Kidney glomerular epithelial cell (primary cell): Measurements from ENCODE around the gene NAGPA.

Experiments used
- DNase-seq: peaks from one replicate; lab custom pipeline; 2025; lab: John Stamatoyannopoulos, UW

Gene NAGPA

GRCh38 chr16:5003211-5003610 lies 30.5 kb downstream of the NAGPA start:
- DNase-seq: no peak

GRCh38 chr16:5002699-5003143 lies 31.0 kb downstream of the NAGPA start:
- DNase-seq: no peak

- DNase-seq: no peak
Measured at GRCh38 chr16:5001986-5002385, 31.7 kb downstream of the NAGPA start.

- no peak for DNase-seq
Measured at GRCh38 chr16:5001571-5001970, 32.2 kb downstream of the NAGPA start.

- no peak for DNase-seq
Measured at GRCh38 chr16:5000573-5001001, 33.1 kb downstream of the NAGPA start.

- no peak for DNase-seq
Measured at GRCh38 chr16:4994719-4995434, 38.9 kb downstream of the NAGPA start.

- DNase-seq: no peak
Measured at GRCh38 chr16:4991754-4992153, 42.0 kb downstream of the NAGPA start.

GRCh38 chr16:4990415-4990814 lies 43.3 kb downstream of the NAGPA start:
- DNase-seq: no peak

- DNase-seq: no peak
Measured at GRCh38 chr16:4989391-4990006, 44.2 kb downstream of the NAGPA start.

- DNase-seq: no peak
Measured at GRCh38 chr16:4988647-4989046, 45.1 kb downstream of the NAGPA start.

- DNase-seq: no peak
Measured at GRCh38 chr16:4987580-4988374, 46.0 kb downstream of the NAGPA start.

GRCh38 chr16:4987250-4987579 lies 46.5 kb downstream of the NAGPA start:
- DNase-seq: no peak

- DNase-seq: no peak
Measured at GRCh38 chr16:4984174-4984990, 49.4 kb downstream of the NAGPA start.

GRCh38 chr16:4982056-4982867 lies 51.5 kb downstream of the NAGPA start:
- DNase-seq: no peak

GRCh38 chr16:4981473-4981872 lies 52.3 kb downstream of the NAGPA start:
- no peak for DNase-seq

GRCh38 chr16:4980691-4981090 lies 53.0 kb downstream of the NAGPA start:
- no peak for DNase-seq

- DNase-seq: no peak
Measured at GRCh38 chr16:4979736-4980660, 53.7 kb downstream of the NAGPA start.

- DNase-seq: no peak
Measured at GRCh38 chr16:4979164-4979563, 54.6 kb downstream of the NAGPA start.

- DNase-seq: no peak
Measured at GRCh38 chr16:4976611-4977145, 57.1 kb downstream of the NAGPA start.

- DNase-seq: no peak
Measured at GRCh38 chr16:4976079-4976478, 57.7 kb downstream of the NAGPA start.
